Measurements from ENCODE around the gene ATXN1. TPM values are rescaled to one million over a fixed set of nuclear protein-coding genes. Genes with fewer than 3 reads are reported as not detected.

The ATXN1 gene
- total RNA-seq, 1 experiment from 2014 or later: 5.6 TPM

GRCh38 chr6:16329233-16329632 lies 432.0 kb downstream of the ATXN1 start:
- Histone ChIP-seq H3K18ac (ENCODE audit: insufficient read length, low read depth, low read length) (no peak overlapping the region), H4K5ac (ENCODE audit: insufficient read length, low read depth, low read length) (no peak overlapping the region), H2BK5ac (ENCODE audit: insufficient read length, low read length) (no peak overlapping the region), H3K4ac (ENCODE audit: low read depth, low read length) (no peak overlapping the region), H3T11ph (ENCODE audit: low read length) (no peak overlapping the region), H2BK120ac (ENCODE audit: low read depth, low read length, poor library complexity, severe bottlenecking) (no peak overlapping the region), H3K23me2 (ENCODE audit: insufficient read length, low read depth, low read length, poor library complexity, severe bottlenecking) (no peaks in the 10 kb centered on the region), H3K23ac (ENCODE audit: insufficient read length, low read depth, low read length) (no peak overlapping the region), H3K9ac (ENCODE audit: extremely low read depth, insufficient read length, low read length) (no peak overlapping the region), H2BK12ac (ENCODE audit: insufficient read length, low read depth, low read length) (no peak overlapping the region), H3K27ac (ENCODE audit: insufficient read length, low read depth, low read length) (no peak overlapping the region), H4K8ac (replicated peaks; ENCODE audit: insufficient read length, low read depth, low read length) (no peak overlapping the region), H3K4me2 (ENCODE audit: insufficient read depth, insufficient read length, low read length) (no peak overlapping the region), H3K79me2 (ENCODE audit: insufficient read depth, low read length) (no peaks in the 10 kb centered on the region), H3K9me3 (ENCODE audit: control insufficient read depth, low read depth, low read length) (no peaks in the 10 kb centered on the region), H3K14ac (ENCODE audit: insufficient read depth, low read length) (no peak overlapping the region), H3K56ac (ENCODE audit: insufficient read length, low read depth, low read length) (no peak overlapping the region), H3K27me3 (ENCODE audit: insufficient read depth, low read length) (no peaks in the 10 kb centered on the region), H4K91ac (ENCODE audit: insufficient read length, low read depth, low read length) (no peak overlapping the region), H2AK5ac (ENCODE audit: insufficient read length, low read length) (no peak overlapping the region), H3K4me1 (ENCODE audit: insufficient read depth, low read length) (peaks cover 5% of the 10 kb centered on the region; the same call in 1 of the 2 replicates), H4K20me1 (ENCODE audit: control insufficient read depth, insufficient read depth, insufficient read length) (no peaks in the 10 kb centered on the region), H2BK20ac (ENCODE audit: low read depth, low read length, poor library complexity, severe bottlenecking) (no peak overlapping the region), H3K79me1 (ENCODE audit: insufficient read depth, low read depth, low read length, poor library complexity, severe bottlenecking) (no peaks in the 10 kb centered on the region), H2AFZ (ENCODE audit: low read length) (no peak overlapping the region), H2BK15ac (ENCODE audit: low read depth, low read length) (no peak overlapping the region)
- H3K36me3 Mint-ChIP-seq (ENCODE audit: insufficient read depth in 1 of 3, low read depth in 3 of 3): peaks cover 5 to 17% (median 6%) of the 10 kb centered on the region in 3 experiments; a peak in 4 of 7 replicates
- no peak overlapping the region; a peak in 1 of 7 replicates for H3K27ac Mint-ChIP-seq
- no peak for TF ChIP-seq CTCF (conservative IDR thresholded peaks at IDR 0.05)
- no peak overlapping the region for H3K4me3 Mint-ChIP-seq
- WGBS (ENCODE audit: extremely low coverage, insufficient read length, low lambda C conversion rate): no CpG with 5 or more reads among the region's 6 CpGs
- H3K9me3 Mint-ChIP-seq: peaks cover 8 to 14% of the 10 kb centered on the region in 2 experiments; a peak in 3 of 5 replicates
- H3K4me1 Mint-ChIP-seq: peaks cover 16 to 18% of the 10 kb centered on the region in 2 experiments
- DNase-seq: no peak
- H3K27me3 Mint-ChIP-seq (ENCODE audit: low read depth): peaks cover 7% of the 10 kb centered on the region
